H1 (cell line): ENCODE data around the gene IL31RA. TPM values are rescaled to one million over a fixed set of nuclear protein-coding genes. Genes with fewer than 3 reads are reported as not detected.

Experiments used
- ATF3 ChIP-seq: IDR thresholded peaks from 2 replicates; pipeline ENCODE4 v1.6.1; 2011; ENCODE audit warnings: low read depth, mild to moderate bottlenecking, low read length; ENCODE audit not compliant: insufficient read depth
- CHD7 ChIP-seq: fragments of 300-600 bp; sonication (generic); IDR thresholded peaks from 2 replicates; pipeline ENCODE4 v1.7.1; 2012; ENCODE audit warnings: low read length, moderate library complexity, mild to moderate bottlenecking, inconsistent platforms; ENCODE audit not compliant: insufficient replicate concordance
- GTF2F1 ChIP-seq: IDR thresholded peaks from 2 replicates; pipeline ENCODE4 v1.6.1; 2012; ENCODE audit warnings: low read depth, low read length, improper control_type of control experiment, borderline replicate concordance
- NANOG ChIP-seq: IDR thresholded peaks from 2 replicates; pipeline ENCODE4 v1.6.1; 2011; ENCODE audit warnings: low read length, low read depth, mild to moderate bottlenecking, inconsistent platforms; ENCODE audit not compliant: insufficient read depth, poor library complexity, severe bottlenecking
- POU5F1 ChIP-seq: IDR thresholded peaks from 2 replicates; pipeline ENCODE4 v1.6.1; 2011; ENCODE audit warnings: low read depth, mild to moderate bottlenecking, low read length, moderate library complexity
- RAD21 ChIP-seq, 2 experiments: IDR thresholded peaks in 1 of 2; conservative IDR thresholded peaks in 1 of 2; 2 replicates each; pipeline ENCODE4 v1.6.1; 2011; ENCODE audit warnings: low read depth in 2 of 2, low read length in 2 of 2, improper control_type of control experiment in 1 of 2, inconsistent platforms in 1 of 2, mild to moderate bottlenecking in 1 of 2, moderate library complexity in 1 of 2
- RFX5 ChIP-seq: IDR thresholded peaks from 2 replicates; pipeline ENCODE4 v1.6.1; 2011; ENCODE audit warnings: low read depth, low read length, improper control_type of control experiment, borderline replicate concordance
- TAF1 ChIP-seq: IDR thresholded peaks from 2 replicates; pipeline ENCODE4 v1.6.1; 2011; ENCODE audit warnings: mild to moderate bottlenecking, low read depth, low read length
- TEAD4 ChIP-seq: IDR thresholded peaks from 2 replicates; pipeline ENCODE4 v1.6.1; 2012; ENCODE audit warnings: low read depth, low read length, inconsistent platforms, mixed read lengths
- polyA plus RNA-seq, 7 experiments: library from polyadenylated mRNA; depleted of rRNA in 3 of 7; stranded (reverse) in 5 of 7; unstranded in 2 of 7; fragments of >200 nt in 5 of 7; fragments of 200-250 nt in 2 of 7; gene quantifications; 1 replicate in 5 of 7; 2 replicates in 1 of 7; 4 replicates in 1 of 7; pipeline versions ENCODE4 v1.2.1 to v1.2.3, GENCODE V29; 2011 to 2013; ENCODE audit warnings: missing spikeins in 2 of 7, mixed read lengths in 2 of 7
- total RNA-seq: library from RNA; stranded (reverse); fragmentation: NEBNext Ultra II Directional; extraction: Animal tissue kit (Norgen Biotek cat#: 25700); gene quantifications from 2 replicates; pipeline ENCODE4 v1.2.1, GENCODE V29; 2021

IL31RA gene
- total and polyA plus RNA-seq, 2 of the 8 experiments (the other 6 are each of a cell fraction or from before 2014, with no cell fraction given): not detected

GRCh38 chr5:55817030-55817429 lies 34.1 kb upstream of the IL31RA start (continued):
- no peak for TF ChIP-seq CHD7
- no peak for TF ChIP-seq POU5F1
- no peak for TF ChIP-seq GTF2F1
- no peak for TF ChIP-seq TAF1
- TF ChIP-seq NANOG: no peak
- no peak for TF ChIP-seq RFX5
- no peak for TF ChIP-seq RAD21 (IDR thresholded peaks at IDR 0.05 in 1 of 2, conservative IDR thresholded peaks at IDR 0.05 in 1 of 2; ENCODE audit: low read depth in 2 of 2, low read length in 2 of 2)
- no peak for TF ChIP-seq ATF3
- no peak for TF ChIP-seq TEAD4
